ENCODE measurements around the gene PTPRH. TPM values are rescaled to one million over a fixed set of nuclear protein-coding genes. Genes with fewer than 3 reads are reported as not detected.

The PTPRH gene
- total RNA-seq, 1 experiment from 2014 or later, result 34.6 TPM

DNA sequence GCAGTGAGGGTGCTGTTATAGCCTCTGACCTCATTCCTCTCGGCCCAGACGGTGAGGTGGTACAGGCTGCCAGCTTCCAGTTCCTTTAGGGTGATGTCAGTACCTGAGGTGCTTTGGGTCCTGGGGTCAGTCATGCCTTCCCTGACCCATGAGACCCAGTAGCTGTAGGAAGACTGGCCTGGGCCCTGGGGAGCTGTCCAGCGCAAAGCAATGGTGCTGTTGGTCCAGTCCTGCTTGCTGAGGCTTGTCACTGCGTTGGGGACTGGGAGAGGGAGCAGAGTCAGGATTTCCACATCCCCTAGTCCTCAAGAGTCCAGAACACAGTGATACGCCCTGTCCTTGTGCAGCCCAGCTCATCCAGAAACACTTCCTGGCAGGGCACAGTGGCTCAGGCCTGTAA is 10.7 kb downstream of the PTPRH start:
- H3K27ac Mint-ChIP-seq (ENCODE audit: unreplicated experiment), result no peak overlapping the region
- no peaks in the 10 kb centered on the region for H3K4me1 Mint-ChIP-seq (ENCODE audit: low read depth, unreplicated experiment)
- H3K9me3 Mint-ChIP-seq (ENCODE audit: low read depth, unreplicated experiment), result no peaks in the 10 kb centered on the region
- intact Hi-C loops (cut with micrococcal nuclease; ENCODE audit: unreplicated experiment), result no loop called here
- CTCF ChIA-PET, result no interaction called here
- peaks cover 14% of the 10 kb centered on the region for H3K36me3 Mint-ChIP-seq (ENCODE audit: insufficient read depth, unreplicated experiment)
- BruUV-seq (replicated peaks), result no TSS peak
- no peak overlapping the region for H3K4me3 Mint-ChIP-seq (ENCODE audit: low read depth, unreplicated experiment)
- H3K27me3 Mint-ChIP-seq (ENCODE audit: unreplicated experiment), result no peaks in the 10 kb centered on the region
- TF ChIP-seq, protein P1, sequence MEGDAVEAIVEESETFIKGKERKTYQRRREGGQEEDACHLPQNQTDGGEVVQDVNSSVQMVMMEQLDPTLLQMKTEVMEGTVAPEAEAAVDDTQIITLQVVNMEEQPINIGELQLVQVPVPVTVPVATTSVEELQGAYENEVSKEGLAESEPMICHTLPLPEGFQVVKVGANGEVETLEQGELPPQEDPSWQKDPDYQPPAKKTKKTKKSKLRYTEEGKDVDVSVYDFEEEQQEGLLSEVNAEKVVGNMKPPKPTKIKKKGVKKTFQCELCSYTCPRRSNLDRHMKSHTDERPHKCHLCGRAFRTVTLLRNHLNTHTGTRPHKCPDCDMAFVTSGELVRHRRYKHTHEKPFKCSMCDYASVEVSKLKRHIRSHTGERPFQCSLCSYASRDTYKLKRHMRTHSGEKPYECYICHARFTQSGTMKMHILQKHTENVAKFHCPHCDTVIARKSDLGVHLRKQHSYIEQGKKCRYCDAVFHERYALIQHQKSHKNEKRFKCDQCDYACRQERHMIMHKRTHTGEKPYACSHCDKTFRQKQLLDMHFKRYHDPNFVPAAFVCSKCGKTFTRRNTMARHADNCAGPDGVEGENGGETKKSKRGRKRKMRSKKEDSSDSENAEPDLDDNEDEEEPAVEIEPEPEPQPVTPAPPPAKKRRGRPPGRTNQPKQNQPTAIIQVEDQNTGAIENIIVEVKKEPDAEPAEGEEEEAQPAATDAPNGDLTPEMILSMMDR (IDR thresholded peaks at IDR 0.05; ENCODE audit: unreplicated experiment), result no peak
- no peak for DNase-seq

DNA sequence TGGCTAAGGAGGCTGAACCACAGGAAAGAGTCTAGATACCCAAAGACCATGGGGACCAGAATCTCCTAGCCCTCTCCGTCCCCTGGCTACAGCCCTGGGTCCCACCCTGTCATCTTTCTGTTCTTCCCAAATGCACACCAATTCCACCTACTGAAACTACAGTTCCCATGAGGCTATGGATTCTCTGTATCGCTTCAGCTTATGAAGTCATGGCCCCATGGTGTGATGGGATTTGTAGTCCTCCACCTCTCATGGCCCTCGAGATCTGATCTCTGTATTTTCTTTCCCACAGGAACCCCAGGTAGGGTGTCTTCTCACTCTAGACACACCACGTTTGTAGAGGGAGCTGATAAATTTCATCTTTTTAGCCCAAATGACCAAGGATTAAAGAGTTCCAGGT is 11.8 kb downstream of the PTPRH start:
- intact Hi-C loops (cut with micrococcal nuclease; ENCODE audit: unreplicated experiment), result no loop called here
- Mint-ChIP-seq H3K9me3 (ENCODE audit: low read depth, unreplicated experiment) (no peaks in the 10 kb centered on the region), H3K36me3 (ENCODE audit: insufficient read depth, unreplicated experiment) (peaks cover 14% of the 10 kb centered on the region), H3K4me1 (ENCODE audit: low read depth, unreplicated experiment) (no peaks in the 10 kb centered on the region), H3K27ac (ENCODE audit: unreplicated experiment) (no peak overlapping the region), H3K27me3 (ENCODE audit: unreplicated experiment) (no peaks in the 10 kb centered on the region), H3K4me3 (ENCODE audit: low read depth, unreplicated experiment) (no peak overlapping the region)
- no peak for DNase-seq
- CTCF ChIA-PET, result interaction anchor here (0.6 kb wide), 1 partner anchor 192 kb away, joined by 4 read pairs; no protein-coding TSS in a partner anchor
- no TSS peak for BruUV-seq (replicated peaks)
- TF ChIP-seq, protein P1 (IDR thresholded peaks at IDR 0.05; ENCODE audit: unreplicated experiment), result no peak

DNA sequence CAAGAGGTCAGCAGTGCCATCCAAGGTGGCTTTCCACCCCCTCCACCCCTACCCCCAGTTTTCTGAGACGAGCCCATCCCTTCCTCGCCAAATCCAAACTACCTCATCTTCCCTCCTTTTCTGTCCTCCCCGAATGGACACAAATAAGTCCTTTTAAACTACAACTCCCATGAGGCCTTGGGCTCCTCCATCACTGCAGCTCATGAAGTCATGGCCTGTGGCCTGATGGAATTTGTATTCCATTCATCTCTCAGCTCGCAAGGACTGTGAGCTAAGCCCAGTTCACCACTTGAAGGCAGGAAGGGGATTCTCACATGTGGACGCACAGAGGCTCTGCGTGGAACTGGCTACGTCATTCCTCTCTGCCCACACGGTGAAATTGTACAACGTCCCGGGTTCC is 12.5 kb downstream of the PTPRH start:
- intact Hi-C loops (cut with micrococcal nuclease; ENCODE audit: unreplicated experiment), result no loop called here
- no peak for DNase-seq
- BruUV-seq (replicated peaks), result no TSS peak

DNA sequence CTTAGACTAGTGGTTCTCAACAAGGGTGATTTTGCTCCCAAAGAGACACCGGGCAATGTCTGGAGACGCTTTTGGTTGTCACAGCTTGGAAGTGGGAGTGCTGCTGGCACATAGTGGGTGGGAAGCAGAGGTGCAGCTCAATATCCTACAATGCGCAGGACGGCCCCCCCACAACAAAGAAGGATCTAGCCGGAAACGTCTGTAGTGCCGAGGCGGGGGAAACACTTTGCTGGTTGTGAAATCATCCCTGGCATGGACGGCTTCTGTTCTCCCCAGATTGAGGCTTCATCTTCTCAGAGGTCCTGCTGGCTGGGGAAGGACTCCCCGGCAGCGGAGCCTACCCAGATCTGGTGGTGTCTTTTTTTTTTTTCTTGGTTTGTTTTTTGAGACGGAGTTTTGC is 15.8 kb downstream of the PTPRH start:
- intact Hi-C loops (cut with micrococcal nuclease; ENCODE audit: unreplicated experiment), result no loop called here
- no peaks in the 10 kb centered on the region for H3K9me3 Mint-ChIP-seq (ENCODE audit: low read depth, unreplicated experiment)
- CTCF ChIA-PET, result no interaction called here
- peaks cover 20% of the 10 kb centered on the region for H3K36me3 Mint-ChIP-seq (ENCODE audit: insufficient read depth, unreplicated experiment)
- H3K27me3 Mint-ChIP-seq (ENCODE audit: unreplicated experiment), result no peaks in the 10 kb centered on the region
- DNase-seq, result no peak
- BruUV-seq (replicated peaks), result no TSS peak
- H3K4me1 Mint-ChIP-seq (ENCODE audit: low read depth, unreplicated experiment), result peaks cover 8% of the 10 kb centered on the region
- H3K4me3 Mint-ChIP-seq (ENCODE audit: low read depth, unreplicated experiment), result no peak overlapping the region
- TF ChIP-seq, protein P1 (IDR thresholded peaks at IDR 0.05; ENCODE audit: unreplicated experiment), result no peak
- no peak overlapping the region for H3K27ac Mint-ChIP-seq (ENCODE audit: unreplicated experiment)

More for the DNA sequence above, 12.5 kb downstream of the PTPRH start:
- Mint-ChIP-seq H3K9me3 (ENCODE audit: low read depth, unreplicated experiment) (no peaks in the 10 kb centered on the region), H3K27ac (ENCODE audit: unreplicated experiment) (no peak overlapping the region), H3K27me3 (ENCODE audit: unreplicated experiment) (no peaks in the 10 kb centered on the region), H3K4me1 (ENCODE audit: low read depth, unreplicated experiment) (peaks cover under 1% of the 10 kb centered on the region), H3K36me3 (ENCODE audit: insufficient read depth, unreplicated experiment) (peaks cover 14% of the 10 kb centered on the region), H3K4me3 (ENCODE audit: low read depth, unreplicated experiment) (no peak overlapping the region)
- TF ChIP-seq, protein P1 (IDR thresholded peaks at IDR 0.05; ENCODE audit: unreplicated experiment), result no peak
- CTCF ChIA-PET, result no interaction called here

Data from Calu3 (cell line).